Measurements from ENCODE around the gene MBOAT1.

- TF ChIP-seq CTCF (conservative IDR thresholded peaks at IDR 0.05; ENCODE audit: low read length) (no peak), EZH2phosphoT487 (IDR thresholded peaks at IDR 0.05; ENCODE audit: borderline replicate concordance) (no peak)
Measured at GRCh38 chr6:20255428-20255827, 43.2 kb upstream of the MBOAT1 start.

Measured in Loucy (cell line).